ENCODE measurements around the gene KCNG2.

Gene KCNG2

DNA sequence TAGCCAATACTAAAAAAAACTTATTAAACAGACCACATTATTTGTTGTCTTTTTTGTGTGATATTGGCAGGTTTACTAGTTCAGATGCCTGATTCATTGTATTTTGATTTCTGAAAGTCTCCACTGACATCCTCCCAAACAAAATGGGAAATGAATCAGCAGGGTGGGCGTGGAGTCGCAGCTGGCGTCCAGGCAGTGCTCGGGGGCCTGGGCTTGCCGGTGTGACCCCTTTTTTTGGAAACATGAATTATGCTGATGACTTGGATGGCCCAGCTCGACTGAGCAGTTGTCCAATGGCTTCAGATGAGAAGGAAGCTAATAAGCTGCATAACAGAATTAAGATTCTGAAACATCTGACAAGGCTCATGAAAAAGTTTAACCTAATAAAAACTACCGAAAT is 1.7 kb upstream of the KCNG2 start:
- no peak overlapping the region for H3K4me3 ChIP-seq (replicated peaks in 1 of 2; ENCODE audit: low read depth in 2 of 2, low read length in 2 of 2)
- DNase-seq (ENCODE audit: low read depth in 2 of 2) = peak; percentile 17 to 49
- TF ChIP-seq, protein P1, sequence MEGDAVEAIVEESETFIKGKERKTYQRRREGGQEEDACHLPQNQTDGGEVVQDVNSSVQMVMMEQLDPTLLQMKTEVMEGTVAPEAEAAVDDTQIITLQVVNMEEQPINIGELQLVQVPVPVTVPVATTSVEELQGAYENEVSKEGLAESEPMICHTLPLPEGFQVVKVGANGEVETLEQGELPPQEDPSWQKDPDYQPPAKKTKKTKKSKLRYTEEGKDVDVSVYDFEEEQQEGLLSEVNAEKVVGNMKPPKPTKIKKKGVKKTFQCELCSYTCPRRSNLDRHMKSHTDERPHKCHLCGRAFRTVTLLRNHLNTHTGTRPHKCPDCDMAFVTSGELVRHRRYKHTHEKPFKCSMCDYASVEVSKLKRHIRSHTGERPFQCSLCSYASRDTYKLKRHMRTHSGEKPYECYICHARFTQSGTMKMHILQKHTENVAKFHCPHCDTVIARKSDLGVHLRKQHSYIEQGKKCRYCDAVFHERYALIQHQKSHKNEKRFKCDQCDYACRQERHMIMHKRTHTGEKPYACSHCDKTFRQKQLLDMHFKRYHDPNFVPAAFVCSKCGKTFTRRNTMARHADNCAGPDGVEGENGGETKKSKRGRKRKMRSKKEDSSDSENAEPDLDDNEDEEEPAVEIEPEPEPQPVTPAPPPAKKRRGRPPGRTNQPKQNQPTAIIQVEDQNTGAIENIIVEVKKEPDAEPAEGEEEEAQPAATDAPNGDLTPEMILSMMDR (IDR thresholded peaks at IDR 0.05; ENCODE audit: low read depth, low read length) = no peak

DNA sequence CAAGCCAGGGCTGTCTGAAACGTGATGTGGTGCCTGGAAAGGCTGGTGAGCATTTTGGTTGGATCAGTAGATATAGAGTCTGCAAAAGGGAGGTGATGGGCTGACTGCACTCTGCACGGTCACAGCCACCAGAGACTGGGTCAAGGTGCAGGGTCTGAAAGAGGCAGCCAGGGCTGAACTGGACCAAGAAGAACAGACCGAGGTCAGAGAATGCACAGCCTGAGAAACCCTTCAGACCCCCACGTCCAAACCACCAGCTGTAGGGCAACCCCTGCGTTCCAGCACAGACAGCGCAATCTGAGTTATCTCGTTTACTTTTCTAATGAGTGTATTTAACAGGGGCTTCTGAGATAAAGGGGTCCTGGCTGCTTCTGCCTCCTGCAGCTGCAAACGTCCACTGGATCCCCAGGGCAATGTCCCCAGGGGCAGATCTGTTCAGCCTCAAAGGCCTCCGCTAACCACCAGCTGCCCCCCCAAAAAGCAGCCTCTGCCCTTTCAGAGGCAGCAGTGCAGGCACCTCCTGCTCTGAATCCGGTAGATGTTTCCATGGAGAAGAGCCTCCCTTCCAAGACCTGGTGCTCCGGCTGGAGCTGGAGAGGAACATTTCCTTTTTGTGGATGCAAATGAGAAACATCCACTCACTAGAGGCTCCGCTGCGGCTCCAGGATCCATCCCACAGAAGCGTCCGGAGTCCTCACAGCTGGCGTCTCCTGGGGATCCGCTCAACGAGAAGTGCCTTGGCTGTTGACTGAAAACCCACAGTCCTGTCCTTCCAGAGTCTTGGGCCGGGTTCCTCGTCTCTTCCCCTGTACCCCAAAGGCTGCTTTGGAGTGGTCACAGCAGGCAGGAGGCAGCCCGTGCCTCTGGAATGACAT is 970 bp upstream of the KCNG2 start:
- peak; percentile 59 to 64 for DNase-seq (ENCODE audit: low read depth in 2 of 2)
- H3K4me3 ChIP-seq (replicated peaks in 1 of 2; ENCODE audit: low read depth in 2 of 2, low read length in 2 of 2) = peak overlapping the region in 1 of 2 donors; percentile 70
- TF ChIP-seq, protein P1 (IDR thresholded peaks at IDR 0.05; ENCODE audit: low read depth, low read length) = no peak

DNA sequence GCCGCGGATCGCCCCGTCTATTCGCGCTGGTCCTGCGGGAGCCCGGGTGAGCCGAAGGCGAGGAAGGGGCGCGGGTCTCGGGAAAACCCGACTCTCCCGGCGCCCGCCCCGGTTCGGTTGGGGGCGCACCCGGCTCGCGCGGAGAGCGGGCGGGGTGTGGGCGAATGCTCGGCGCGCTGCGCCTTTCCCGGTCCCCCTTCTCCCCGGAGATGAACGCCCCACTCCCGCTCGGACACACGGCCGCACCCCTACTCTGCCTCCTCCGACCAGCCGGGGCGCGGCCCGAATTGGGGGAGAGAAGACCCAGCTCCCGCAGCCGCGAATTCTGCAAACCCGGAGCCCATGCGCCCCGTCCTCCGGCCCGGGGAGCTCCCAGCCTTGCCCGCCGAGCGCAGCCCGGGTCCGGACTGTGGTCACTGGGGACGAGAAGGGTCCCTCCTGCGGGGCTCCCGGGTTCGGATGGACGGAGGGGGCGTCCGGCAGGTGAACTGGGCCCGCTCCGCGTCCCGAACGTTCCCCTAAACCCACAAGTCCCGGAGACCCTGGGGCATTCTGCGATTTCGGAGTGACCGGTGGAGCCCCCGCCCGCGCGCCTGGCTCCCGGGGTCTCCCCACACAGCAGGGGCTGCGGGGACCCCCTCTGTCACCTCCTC is 734 bp downstream of the KCNG2 start:
- H3K4me3 ChIP-seq (replicated peaks in 1 of 2; ENCODE audit: low read depth in 2 of 2, low read length in 2 of 2) = peak overlapping the region; percentile 58 to 70
- peak in 1 of 2 donors; percentile 5 for DNase-seq (ENCODE audit: low read depth in 2 of 2)
- TF ChIP-seq, protein P1 (IDR thresholded peaks at IDR 0.05; ENCODE audit: low read depth, low read length) = no peak

DNA sequence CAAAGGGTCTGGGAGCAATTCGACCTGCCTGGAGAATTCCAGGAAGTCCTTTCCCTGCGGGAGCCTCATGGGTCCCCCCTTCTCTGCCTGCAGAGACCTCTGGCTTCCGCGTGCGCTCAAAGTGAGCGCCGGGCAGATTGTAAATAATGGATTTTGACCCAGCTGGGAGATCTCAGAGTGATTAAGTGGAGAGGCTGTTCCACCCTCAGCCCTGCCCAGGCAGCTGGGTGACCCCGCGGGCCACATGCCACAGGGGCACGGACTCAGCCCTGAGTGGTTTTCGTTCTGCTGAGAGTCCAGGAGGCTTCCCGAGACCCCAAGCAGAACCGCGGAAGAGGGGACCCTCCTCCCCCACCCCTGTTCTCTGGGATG is 1.2 kb downstream of the KCNG2 start:
- H3K4me3 ChIP-seq (replicated peaks in 1 of 2; ENCODE audit: low read depth in 2 of 2, low read length in 2 of 2) = peak overlapping the region; percentile 58 to 70

DNA sequence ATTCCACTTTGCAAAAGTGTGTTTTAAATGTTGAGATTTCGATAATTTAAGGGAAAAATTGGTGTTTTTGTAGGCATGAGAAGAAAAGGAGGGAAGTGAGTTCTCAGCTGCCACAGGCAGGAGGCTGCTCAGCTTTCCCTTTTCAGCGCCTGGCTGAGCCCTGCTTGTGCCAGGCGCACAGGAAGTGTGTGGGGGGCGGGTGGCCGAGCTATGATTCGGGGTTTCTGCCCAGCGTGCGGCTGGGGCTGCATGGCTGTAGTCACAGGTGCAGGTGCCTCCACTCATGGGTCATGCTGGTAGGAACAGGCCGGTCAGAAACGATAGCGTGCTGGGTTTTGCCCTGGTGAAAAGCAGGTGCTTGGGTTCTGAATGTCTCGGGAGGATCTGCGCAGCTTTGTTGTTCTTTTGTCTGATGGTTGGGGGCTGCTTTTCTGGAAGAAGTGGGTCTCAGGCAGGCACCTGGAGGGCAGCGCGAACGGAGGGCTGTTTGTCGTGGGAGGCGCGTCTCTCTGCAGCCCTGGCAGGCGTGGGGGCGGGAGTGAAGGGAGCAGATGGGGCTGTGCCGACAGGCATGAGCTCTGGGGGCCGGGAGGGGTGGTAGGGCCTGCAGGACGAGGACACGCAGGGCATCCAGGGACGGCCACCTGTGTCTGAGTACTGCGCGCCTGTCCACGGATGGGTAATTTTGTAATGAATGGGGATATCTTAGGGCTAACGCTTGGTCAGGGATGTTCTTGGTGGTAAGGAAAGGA is 2.1 kb downstream of the KCNG2 start:
- peak overlapping the region in 1 of 2 donors; percentile 70 for H3K4me3 ChIP-seq (replicated peaks in 1 of 2; ENCODE audit: low read depth in 2 of 2, low read length in 2 of 2)
- peak in 1 of 2 donors; percentile 10 for DNase-seq (ENCODE audit: low read depth in 2 of 2)
- TF ChIP-seq, protein P1 (IDR thresholded peaks at IDR 0.05; ENCODE audit: low read depth, low read length) = no peak

More for the DNA sequence above, 1.2 kb downstream of the KCNG2 start:
- TF ChIP-seq, protein P1 (IDR thresholded peaks at IDR 0.05; ENCODE audit: low read depth, low read length) = no peak
- DNase-seq (ENCODE audit: low read depth in 2 of 2) = peak; percentile 33 to 41

DNA sequence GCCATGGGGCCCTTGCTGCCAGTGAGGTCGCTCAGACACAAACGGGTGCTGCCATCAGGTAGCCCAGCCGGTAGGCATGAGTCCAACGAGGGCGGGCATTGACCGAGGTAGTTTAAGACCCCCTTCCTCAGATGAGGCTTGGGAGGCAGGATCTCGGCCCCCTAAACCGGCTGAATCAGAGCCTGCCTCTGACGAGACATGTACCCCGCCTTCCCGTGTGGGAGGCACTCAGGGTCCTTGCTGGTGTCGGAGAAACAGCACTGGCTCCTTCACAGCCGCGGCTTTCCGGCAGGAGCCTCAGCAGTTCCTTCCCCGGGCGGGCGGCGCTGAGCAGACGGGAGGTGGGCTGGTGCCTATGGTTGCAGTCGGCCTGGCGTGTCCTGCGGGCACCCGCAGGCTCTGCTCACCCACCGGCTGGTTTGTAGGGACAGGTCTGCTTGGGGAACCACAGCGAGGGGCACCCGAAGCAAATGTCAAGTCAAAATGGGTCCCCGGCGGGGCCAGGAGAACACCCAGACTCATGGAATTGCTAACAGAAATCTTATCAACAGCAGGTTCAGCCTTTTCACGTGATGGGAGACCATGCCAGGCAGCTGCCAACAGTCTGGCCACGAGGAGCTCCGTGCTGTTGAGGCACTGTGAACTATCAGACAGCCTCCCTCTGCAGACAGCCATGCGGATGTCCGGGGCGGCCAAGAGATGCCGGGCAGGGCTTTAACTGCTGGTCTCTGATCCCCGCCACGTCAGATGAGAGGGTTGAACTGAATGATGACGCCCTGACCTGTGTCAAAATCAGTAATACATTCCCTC is 2.8 kb downstream of the KCNG2 start:
- no peak overlapping the region for H3K4me3 ChIP-seq (replicated peaks in 1 of 2; ENCODE audit: low read depth in 2 of 2, low read length in 2 of 2)
- no peak for DNase-seq (ENCODE audit: low read depth in 2 of 2)
- TF ChIP-seq, protein P1 (IDR thresholded peaks at IDR 0.05; ENCODE audit: low read depth, low read length) = no peak

Data from cardiac fibroblast (primary cell).